Keratinocyte (primary cell): Measurements from ENCODE around the gene DUSP16. TPM values are rescaled to one million over a fixed set of nuclear protein-coding genes. Genes with fewer than 3 reads are reported as not detected.

Experiments
- DNase-seq: peaks from one replicate; pipeline ENCODE4 v3.0.0-alpha.2; 2011; ENCODE audit warnings: low read depth, missing footprints, low spot score
- FAIRE-seq: peaks from 2 replicates; lab custom pipeline; 2011; peaks lifted over from hg19 to GRCh38; lab: Jason Lieb, UNC
- H2AFZ ChIP-seq: 2 replicates; pipeline ENCODE4 v1.6.0; 2012; ENCODE audit warnings: low read length, control low read depth, inconsistent platforms; ENCODE audit not compliant: control insufficient read depth
- H3K27ac ChIP-seq: 2 replicates; pipeline ENCODE4 v1.5.1; 2011; ENCODE audit warnings: low read length; ENCODE audit not compliant: control insufficient read depth, insufficient read depth
- H3K27me3 ChIP-seq: 3 replicates; pipeline ENCODE4 v1.6.0; 2011; ENCODE audit warnings: low read length; ENCODE audit not compliant: control insufficient read depth, insufficient read depth; ENCODE audit errors: extremely low read depth
- H3K36me3 ChIP-seq, 2 experiments: 2 replicates in 1 of 2; 3 replicates in 1 of 2; pipeline ENCODE4 v1.5.1; 2011; ENCODE audit warnings: low read length in 2 of 2, mild to moderate bottlenecking in 1 of 2; ENCODE audit not compliant: control insufficient read depth in 2 of 2, insufficient read depth in 2 of 2; ENCODE audit errors: extremely low read depth in 1 of 2
- H3K4me1 ChIP-seq: 3 replicates; pipeline ENCODE4 v1.5.1; 2011; ENCODE audit warnings: low read length; ENCODE audit not compliant: control insufficient read depth, insufficient read depth; ENCODE audit errors: extremely low read depth
- H3K4me2 ChIP-seq: 3 replicates; pipeline ENCODE4 v1.6.0; 2011; ENCODE audit warnings: low read depth, low read length; ENCODE audit not compliant: control insufficient read depth, insufficient read depth; ENCODE audit errors: extremely low read depth
- H3K4me3 ChIP-seq, 3 experiments: fragments of 200-600 bp in 1 of 3; sonication (generic) in 1 of 3; 2 replicates in 2 of 3; 3 replicates in 1 of 3; pipeline ENCODE4 v1.5.1; 2011 to 2016; ENCODE audit warnings: low read length in 3 of 3, mild to moderate bottlenecking in 3 of 3, control low read depth in 2 of 3, inconsistent platforms in 1 of 3, low read depth in 1 of 3, mixed read lengths in 1 of 3, mixed run types in 1 of 3, moderate library complexity in 1 of 3; ENCODE audit not compliant: control insufficient read depth in 2 of 3, insufficient read depth in 2 of 3; ENCODE audit errors: extremely low read depth in 1 of 3
- H3K79me2 ChIP-seq: 2 replicates; pipeline ENCODE4 v1.6.0; 2012; ENCODE audit warnings: low read length; ENCODE audit not compliant: control insufficient read depth, insufficient read depth
- H3K9ac ChIP-seq: 3 replicates; pipeline ENCODE4 v1.6.0; 2011; ENCODE audit warnings: low read length; ENCODE audit not compliant: control insufficient read depth, insufficient read depth; ENCODE audit errors: extremely low read depth
- H3K9me1 ChIP-seq: 3 replicates; pipeline ENCODE4 v1.6.0; 2011; ENCODE audit warnings: low read length; ENCODE audit not compliant: control insufficient read depth, insufficient read depth; ENCODE audit errors: extremely low read depth
- H3K9me3 ChIP-seq: 2 replicates; pipeline ENCODE4 v1.5.1; 2012; ENCODE audit warnings: low read depth, low read length; ENCODE audit not compliant: control insufficient read depth
- H4K20me1 ChIP-seq: 3 replicates; pipeline ENCODE4 v1.6.0; 2011; ENCODE audit warnings: low read length; ENCODE audit not compliant: control insufficient read depth, insufficient read depth; ENCODE audit errors: extremely low read depth
- EZH2 ChIP-seq: IDR thresholded peaks from one replicate; pipeline ENCODE4 v1.6.1; 2012; ENCODE audit warnings: inconsistent platforms, mild to moderate bottlenecking, low read length, moderate library complexity
- dilution Hi-C: fragments of 300-500 bp; cut with MboI; formaldehyde crosslinking; loops from one replicate; pipeline ENCODE4 v1.7.0; 2020; ENCODE audit warnings: low sequenced_read_pairs; ENCODE audit not compliant: extremely low pct_ligation_motif_present
- polyA plus RNA-seq, 5 experiments: library from polyadenylated mRNA; depleted of rRNA in 3 of 5; stranded (reverse) in 3 of 5; stranded (forward) in 1 of 5; unstranded in 1 of 5; fragments of >200 nt; gene quantifications; 1 replicate in 1 of 5; 2 replicates in 3 of 5; 3 replicates in 1 of 5; pipeline versions ENCODE4 v1.2.1 to v1.2.3, GENCODE V29; 2011 to 2012; ENCODE audit warnings: missing spikeins in 2 of 5, low read depth in 1 of 5, low replicate concordance in 1 of 5
- TF ChIP-seq, protein P1 (sequence below), 3 experiments: IDR thresholded peaks in 1 of 3; conservative IDR thresholded peaks in 1 of 3; optimal IDR thresholded peaks in 1 of 3; 2 replicates in 2 of 3; 3 replicates in 1 of 3; pipeline versions ENCODE3 to v1.5.1; 2011; ENCODE audit warnings: low read length in 3 of 3, mild to moderate bottlenecking in 3 of 3, moderate library complexity in 2 of 3, control low read depth in 1 of 3, inconsistent platforms in 1 of 3; ENCODE audit not compliant: insufficient read depth in 2 of 3; ENCODE audit errors: extremely low read depth in 1 of 3

Gene DUSP16
- polyA plus RNA-seq, 1 donor (not counting 4 experiments of a cell fraction or from before 2014, with no cell fraction given), result 9.3 TPM

- no peak overlapping the region for H3K9ac ChIP-seq
- H3K79me2 ChIP-seq, result no peaks in the 10 kb centered on the region
- TF ChIP-seq, protein P1, sequence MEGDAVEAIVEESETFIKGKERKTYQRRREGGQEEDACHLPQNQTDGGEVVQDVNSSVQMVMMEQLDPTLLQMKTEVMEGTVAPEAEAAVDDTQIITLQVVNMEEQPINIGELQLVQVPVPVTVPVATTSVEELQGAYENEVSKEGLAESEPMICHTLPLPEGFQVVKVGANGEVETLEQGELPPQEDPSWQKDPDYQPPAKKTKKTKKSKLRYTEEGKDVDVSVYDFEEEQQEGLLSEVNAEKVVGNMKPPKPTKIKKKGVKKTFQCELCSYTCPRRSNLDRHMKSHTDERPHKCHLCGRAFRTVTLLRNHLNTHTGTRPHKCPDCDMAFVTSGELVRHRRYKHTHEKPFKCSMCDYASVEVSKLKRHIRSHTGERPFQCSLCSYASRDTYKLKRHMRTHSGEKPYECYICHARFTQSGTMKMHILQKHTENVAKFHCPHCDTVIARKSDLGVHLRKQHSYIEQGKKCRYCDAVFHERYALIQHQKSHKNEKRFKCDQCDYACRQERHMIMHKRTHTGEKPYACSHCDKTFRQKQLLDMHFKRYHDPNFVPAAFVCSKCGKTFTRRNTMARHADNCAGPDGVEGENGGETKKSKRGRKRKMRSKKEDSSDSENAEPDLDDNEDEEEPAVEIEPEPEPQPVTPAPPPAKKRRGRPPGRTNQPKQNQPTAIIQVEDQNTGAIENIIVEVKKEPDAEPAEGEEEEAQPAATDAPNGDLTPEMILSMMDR (optimal IDR thresholded peaks at IDR 0.05 in 1 of 3, IDR thresholded peaks at IDR 0.05 in 1 of 3, conservative IDR thresholded peaks at IDR 0.05 in 1 of 3; ENCODE audit: extremely low read depth in 1 of 3, insufficient read depth in 2 of 3, low read length in 3 of 3), result no peak
- TF ChIP-seq EZH2, result no peak
- H3K27ac ChIP-seq, result no peak overlapping the region
- no peaks in the 10 kb centered on the region for H3K4me1 ChIP-seq
- no peaks in the 10 kb centered on the region for H3K9me3 ChIP-seq
- no peak for DNase-seq
- H3K4me3 ChIP-seq, result no peak overlapping the region
- dilution Hi-C loops, result no loop called here
- H3K27me3 ChIP-seq, result no peaks in the 10 kb centered on the region
- no peak overlapping the region for H2AFZ ChIP-seq
- H3K36me3 ChIP-seq, result no peaks in the 10 kb centered on the region
- no peak for FAIRE-seq
- H3K9me1 ChIP-seq, result no peaks in the 10 kb centered on the region
- no peak overlapping the region for H3K4me2 ChIP-seq
- H4K20me1 ChIP-seq, result no peaks in the 10 kb centered on the region
Measured at GRCh38 chr12:12542964-12543363, 19.7 kb downstream of the DUSP16 start.

- no peak overlapping the region for H3K4me2 ChIP-seq
- dilution Hi-C loops, result no loop called here
- H3K9me1 ChIP-seq, result no peaks in the 10 kb centered on the region
- no peak overlapping the region for H3K4me3 ChIP-seq
- H2AFZ ChIP-seq, result no peak overlapping the region
- H3K9ac ChIP-seq, result no peak overlapping the region
- H3K9me3 ChIP-seq, result no peaks in the 10 kb centered on the region
- H3K4me1 ChIP-seq, result no peaks in the 10 kb centered on the region
- H4K20me1 ChIP-seq, result no peaks in the 10 kb centered on the region
- no peaks in the 10 kb centered on the region for H3K27me3 ChIP-seq
- no peak overlapping the region for H3K27ac ChIP-seq
- no peak for TF ChIP-seq EZH2
- TF ChIP-seq, protein P1 (optimal IDR thresholded peaks at IDR 0.05 in 1 of 3, IDR thresholded peaks at IDR 0.05 in 1 of 3, conservative IDR thresholded peaks at IDR 0.05 in 1 of 3; ENCODE audit: extremely low read depth in 1 of 3, insufficient read depth in 2 of 3, low read length in 3 of 3), result no peak
- H3K36me3 ChIP-seq, result no peaks in the 10 kb centered on the region
- H3K79me2 ChIP-seq, result no peaks in the 10 kb centered on the region
- DNase-seq (no peak), FAIRE-seq (no peak)
Measured at GRCh38 chr12:12542286-12542685, 20.4 kb downstream of the DUSP16 start.
